HEK293T (cell line): ENCODE measurements around the gene CCNQ.

ENCODE experiments used
- ARNT ChIP-seq: fragments of 450-650 bp; IDR thresholded peaks from 2 replicates; pipeline ENCODE4 v1.6.1; 2017; ENCODE audit warnings: mild to moderate bottlenecking
- BHLHE40 ChIP-seq: fragments of 450-650 bp; IDR thresholded peaks from 2 replicates; pipeline ENCODE4 v1.6.1; 2016; ENCODE audit warnings: mild to moderate bottlenecking, moderate library complexity, borderline replicate concordance
- ELF4 ChIP-seq: fragments of 450-650 bp; IDR thresholded peaks from 2 replicates; pipeline ENCODE4 v1.6.1; 2017; ENCODE audit warnings: antibody characterized with exemption
- FOXK2 ChIP-seq: fragments of 450-650 bp; IDR thresholded peaks from 2 replicates; pipeline ENCODE4 v1.6.1; 2016; ENCODE audit warnings: mild to moderate bottlenecking
- FOXM1 ChIP-seq: fragments of 450-650 bp; IDR thresholded peaks from 2 replicates; pipeline ENCODE4 v1.6.1; 2017; ENCODE audit warnings: mild to moderate bottlenecking, borderline replicate concordance
- NFRKB ChIP-seq: fragments of 450-650 bp; IDR thresholded peaks from 2 replicates; pipeline ENCODE4 v1.6.1; 2016; ENCODE audit warnings: mild to moderate bottlenecking, moderate library complexity
- PKNOX1 ChIP-seq: fragments of 450-650 bp; IDR thresholded peaks from 2 replicates; pipeline ENCODE4 v1.6.1; 2016
- SP1 ChIP-seq: fragments of 450-650 bp; IDR thresholded peaks from 2 replicates; pipeline ENCODE4 v1.6.1; 2017
- SUZ12 ChIP-seq: fragments of 450-650 bp; IDR thresholded peaks from 2 replicates; pipeline ENCODE4 v1.6.1; 2016; ENCODE audit warnings: mild to moderate bottlenecking
- TARDBP ChIP-seq: fragments of 450-650 bp; IDR thresholded peaks from 2 replicates; pipeline ENCODE4 v1.6.1; 2016
- ZNF384 ChIP-seq: fragments of 450-650 bp; IDR thresholded peaks from 2 replicates; pipeline ENCODE4 v1.6.1; 2016

- TF ChIP-seq SP1 (no peak), BHLHE40 (no peak), NFRKB (no peak), FOXM1 (no peak), SUZ12 (no peak), FOXK2 (no peak), TARDBP (no peak), PKNOX1 (no peak), ELF4 (no peak), ARNT (no peak), ZNF384 (no peak)
Measured at GRCh38 chrX:153602601-153603000, 3.7 kb upstream of the CCNQ start.
